T follicular helper cell (primary cell): ENCODE measurements around the gene SMCO1.
"Not testable (repeated sequence)": the region's sequence is repeated elsewhere in the genome, so short reads cannot be mapped to it uniquely, and the experiment has no call there.

Experiments
- DNase-seq: peaks from one replicate; pipeline ENCODE4 v3.0.0-alpha.2; 2020; ENCODE audit warnings: low read depth

SMCO1 gene

DNA sequence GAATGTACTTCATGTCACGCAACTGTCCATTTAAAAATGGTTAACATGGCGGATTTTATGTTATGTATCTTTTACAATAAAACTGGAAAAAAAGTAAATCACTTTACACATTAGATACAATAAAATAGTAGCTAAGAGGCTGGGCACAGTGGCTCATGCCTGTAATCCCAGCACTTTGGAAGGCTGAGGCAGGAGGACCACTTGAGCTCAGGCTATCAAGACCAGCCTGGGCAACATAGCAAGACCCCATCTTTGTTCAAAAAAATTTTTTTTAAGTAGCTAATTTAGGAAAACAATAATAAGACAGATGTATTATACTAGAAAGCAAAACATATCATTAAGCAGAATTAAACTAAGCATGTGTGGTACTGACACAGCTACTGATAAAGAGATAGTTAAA lies 23.1 kb downstream of the SMCO1 start:
- DNase-seq: no peak

- no peak for DNase-seq
Measured at GRCh38 chr3:196489747-196490146, 25.4 kb downstream of the SMCO1 start.

- DNase-seq: peak; percentile 12
Measured at GRCh38 chr3:196486263-196486662, 28.9 kb downstream of the SMCO1 start.

- DNase-seq: no peak
Measured at GRCh38 chr3:196477678-196478077, 37.5 kb downstream of the SMCO1 start.

- no peak for DNase-seq
Measured at GRCh38 chr3:196472286-196472685, 42.9 kb downstream of the SMCO1 start.

DNA sequence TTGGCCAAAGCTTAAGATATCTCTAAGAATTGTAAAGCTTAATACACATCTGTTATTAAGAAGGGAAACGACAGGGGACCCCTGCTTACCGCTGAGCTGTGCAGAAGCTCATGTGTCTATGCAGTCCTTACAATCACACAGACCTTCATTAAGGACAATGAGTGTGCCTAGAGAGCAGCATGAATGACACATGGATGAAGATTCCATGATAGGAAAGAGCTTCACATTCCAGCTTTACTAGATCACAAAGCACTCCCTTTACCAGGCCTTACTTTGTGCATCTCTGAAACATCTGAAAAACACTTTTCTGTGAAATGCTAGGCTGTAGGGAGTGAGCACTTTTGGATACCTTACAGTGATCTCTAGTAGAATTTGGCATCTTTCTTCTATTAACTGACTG lies 43.6 kb downstream of the SMCO1 start:
- no peak for DNase-seq

DNA sequence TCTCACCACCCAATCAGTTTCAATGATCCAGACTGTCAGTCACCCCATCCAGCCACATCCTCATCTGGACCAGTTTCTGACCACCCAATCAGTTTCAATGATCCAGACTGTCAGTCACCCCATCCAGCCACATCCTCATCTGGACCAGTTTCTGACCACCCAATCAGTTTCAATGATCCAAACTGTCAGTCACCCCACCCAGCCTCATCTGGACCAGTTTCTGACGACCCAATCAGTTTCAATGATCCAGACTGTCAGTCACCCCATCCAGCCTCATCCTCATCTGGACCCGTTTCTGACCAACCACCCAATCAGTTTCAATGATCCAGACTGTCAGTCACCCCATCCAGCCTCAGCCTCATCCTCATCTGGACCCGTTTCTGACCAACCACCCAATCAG lies 45.0 kb downstream of the SMCO1 start:
- not testable (repeated sequence) for DNase-seq

GRCh38 chr3:196463804-196464203 lies 51.3 kb downstream of the SMCO1 start:
- no peak for DNase-seq

DNA sequence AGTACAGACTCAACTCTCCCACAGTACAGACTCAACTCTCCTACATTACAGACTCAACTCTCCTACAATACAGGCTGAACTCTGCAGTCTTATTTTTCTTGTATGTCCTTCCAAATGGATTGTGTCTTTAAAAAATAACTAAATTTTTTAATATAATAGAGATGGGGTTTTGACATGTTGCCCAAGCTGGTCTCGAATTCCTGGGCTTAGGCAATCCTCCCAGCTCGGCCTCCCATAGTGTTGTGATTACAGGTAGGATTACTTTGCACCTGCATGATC lies 51.7 kb downstream of the SMCO1 start:
- no peak for DNase-seq

GRCh38 chr3:196462680-196463477 lies 52.3 kb downstream of the SMCO1 start:
- not testable (repeated sequence) for DNase-seq

DNA sequence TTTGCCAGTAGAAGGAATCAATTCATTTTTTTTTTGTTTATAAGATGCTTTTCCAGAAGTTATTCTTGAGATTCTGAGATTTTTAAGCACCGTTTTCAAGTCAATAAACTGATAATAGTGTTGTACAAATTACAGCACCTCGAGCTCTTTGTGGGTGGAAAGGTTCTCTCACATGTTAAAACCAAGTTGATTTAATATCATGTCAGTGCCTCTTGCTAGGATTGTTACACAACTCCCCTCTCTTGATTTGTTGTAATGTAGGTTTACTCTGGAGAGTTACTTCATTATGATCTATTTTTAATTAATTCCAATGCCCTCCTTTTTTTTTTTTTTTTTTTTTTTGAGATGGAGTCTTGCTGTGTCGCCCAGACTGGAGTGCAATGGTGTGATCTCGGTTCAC lies 57.1 kb downstream of the SMCO1 start:
- no peak for DNase-seq

DNA sequence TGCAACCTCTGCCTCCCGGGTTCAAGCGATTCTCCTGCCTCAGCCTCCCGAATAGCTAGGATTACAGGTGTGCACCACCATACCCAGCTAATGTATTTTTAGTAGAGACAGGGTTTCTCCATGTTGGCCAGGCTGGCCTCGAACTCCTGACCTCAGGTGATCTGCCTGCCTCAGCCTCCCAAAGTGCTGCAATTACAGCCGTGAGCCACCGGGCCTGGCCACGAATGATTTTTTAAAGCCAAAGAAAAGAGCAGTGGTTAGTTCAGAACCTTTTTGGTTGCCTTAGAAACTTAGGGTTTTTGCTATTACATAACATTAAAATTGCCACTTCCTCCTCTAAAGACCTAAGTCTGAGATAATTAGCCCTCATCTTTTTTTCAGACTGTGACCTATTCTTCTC lies 57.7 kb downstream of the SMCO1 start:
- DNase-seq: not testable (repeated sequence)
